SU-DHL-6 (cell line): ENCODE measurements around the gene ETF1.

Experiments
- H2AFZ ChIP-seq: fragments of 200-600 bp; sonication (generic); 2 replicates; pipeline ENCODE4 v1.6.1; 2014; ENCODE audit warnings: low read depth, mild to moderate bottlenecking, moderate library complexity, mixed read lengths, antibody characterized with exemption, low read length; ENCODE audit not compliant: severe bottlenecking
- H3F3A ChIP-seq: fragments of 200-600 bp; shearing (Covaris generic); 2 replicates; pipeline ENCODE4 v1.6.0; 2016; ENCODE audit warnings: antibody characterized with exemption, mild to moderate bottlenecking; ENCODE audit not compliant: insufficient read depth
- H3K27ac ChIP-seq: fragments of 200-600 bp; sonication (generic); 2 replicates; pipeline ENCODE4 v1.5.1; 2016; ENCODE audit warnings: low read depth, mild to moderate bottlenecking, low read length, moderate library complexity, mixed read lengths
- H3K27me3 ChIP-seq: fragments of 200-600 bp; sonication (generic), shearing (Covaris generic); 2 replicates; pipeline ENCODE4 v1.6.0; 2014; ENCODE audit warnings: mild to moderate bottlenecking, low read length
- H3K36me3 ChIP-seq: fragments of 200-600 bp; sonication (generic); 2 replicates; pipeline ENCODE4 v1.6.1; 2014; ENCODE audit warnings: mild to moderate bottlenecking, low read length, mixed read lengths
- H3K4me2 ChIP-seq: fragments of 300-600, 200-600 bp; shearing (Covaris generic), sonication (generic); 2 replicates; pipeline ENCODE4 v1.6.0; 2014; ENCODE audit warnings: low read length, low read depth, mild to moderate bottlenecking; ENCODE audit not compliant: poor library complexity, severe bottlenecking
- H3K4me3 ChIP-seq: fragments of 200-600 bp; sonication (generic); 2 replicates; pipeline ENCODE4 v1.5.1; 2014; ENCODE audit warnings: antibody characterized with exemption, low read length, mild to moderate bottlenecking, mixed read lengths; ENCODE audit not compliant: insufficient read depth, poor library complexity, severe bottlenecking
- H3K79me2 ChIP-seq: fragments of 200-600 bp; sonication (generic); 2 replicates; pipeline ENCODE4 v1.6.1; 2014; ENCODE audit warnings: mild to moderate bottlenecking, low read length, moderate library complexity; ENCODE audit not compliant: insufficient read depth
- H3K9ac ChIP-seq: fragments of 200-600 bp; sonication (generic); 2 replicates; pipeline ENCODE4 v1.7.0; 2014; ENCODE audit warnings: mild to moderate bottlenecking, low read length
- H3K9me2 ChIP-seq: fragments of 200-600 bp; sonication (generic); replicated peaks from 2 replicates; pipeline ENCODE4 v1.6.1; 2014; ENCODE audit warnings: low read length; ENCODE audit not compliant: insufficient read depth
- H3K9me3 ChIP-seq: fragments of 200-600 bp; sonication (generic); 2 replicates; pipeline ENCODE4 v1.6.1; 2014; ENCODE audit warnings: low read length, mixed read lengths; ENCODE audit not compliant: insufficient read depth
- H4K20me1 ChIP-seq: fragments of 200-600 bp; sonication (generic); 2 replicates; pipeline ENCODE4 v1.6.1; 2014; ENCODE audit warnings: low read depth, mild to moderate bottlenecking, antibody characterized with exemption, low read length, moderate library complexity, mixed read lengths
- CTCF ChIP-seq: fragments of 200-600 bp; sonication (generic); IDR thresholded peaks from one replicate; pipeline ENCODE4 v1.5.1; 2017; ENCODE audit warnings: antibody characterized with exemption, mild to moderate bottlenecking, low read length, moderate library complexity; ENCODE audit not compliant: insufficient read depth, poor library complexity, severe bottlenecking
- EZH2phosphoT487 ChIP-seq: fragments of 200-600 bp; sonication (generic), shearing (Covaris generic); conservative IDR thresholded peaks from 2 replicates; pipeline ENCODE4 v1.6.1; 2018; ENCODE audit warnings: mild to moderate bottlenecking, antibody characterized with exemption, low read length, moderate library complexity, mixed read lengths

Gene ETF1

DNA sequence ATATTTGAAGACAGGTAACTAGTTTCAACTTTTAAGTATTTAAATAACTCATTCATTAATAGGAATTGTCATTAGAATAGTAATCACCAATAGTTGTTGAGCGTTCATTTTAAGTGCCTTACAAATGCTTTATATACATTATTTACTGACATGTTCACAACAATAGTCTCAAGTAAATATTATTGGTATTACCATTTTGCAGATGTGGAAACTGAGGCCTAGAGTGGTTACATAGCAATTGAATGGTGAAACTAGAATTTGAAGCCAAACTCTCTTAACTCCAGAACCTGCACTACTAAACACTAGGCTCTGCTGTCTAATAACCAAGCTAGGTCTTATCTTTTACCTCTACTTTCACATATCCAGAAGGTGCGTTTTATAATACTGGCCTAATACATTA lies 37.0 kb upstream of the ETF1 start:
- Histone ChIP-seq H3K9ac (no peak overlapping the region), H3K9me2 (no peaks in the 10 kb centered on the region), H3K27ac (no peak overlapping the region), H4K20me1 (no peaks in the 10 kb centered on the region), H3K79me2 (peaks cover 2% of the 10 kb centered on the region), H3K4me2 (no peak overlapping the region), H3K36me3 (no peaks in the 10 kb centered on the region), H2AFZ (no peak overlapping the region), H3K4me3 (no peak overlapping the region), H3K9me3 (no peaks in the 10 kb centered on the region), H3K27me3 (no peaks in the 10 kb centered on the region), H3F3A (no peaks in the 10 kb centered on the region)
- TF ChIP-seq CTCF (no peak), EZH2phosphoT487 (no peak)

GRCh38 chr5:138579517-138579863 lies 36.5 kb upstream of the ETF1 start:
- Histone ChIP-seq H3K27me3 (no peaks in the 10 kb centered on the region), H3K4me2 (no peak overlapping the region)

GRCh38 chr5:138577452-138577851 lies 34.4 kb upstream of the ETF1 start:
- TF ChIP-seq CTCF = no peak
- Histone ChIP-seq H3K36me3 (peaks cover 13% of the 10 kb centered on the region; the same call in 1 of the 2 replicates), H3K27ac (no peak overlapping the region), H3K4me3 (no peak overlapping the region), H3K27me3 (no peaks in the 10 kb centered on the region), H4K20me1 (peaks cover 7% of the 10 kb centered on the region; the same call in 1 of the 2 replicates), H3K9ac (no peak overlapping the region), H2AFZ (no peak overlapping the region), H3K4me2 (no peak overlapping the region), H3K79me2 (peaks cover 26% of the 10 kb centered on the region), H3K9me3 (no peaks in the 10 kb centered on the region), H3K9me2 (no peaks in the 10 kb centered on the region), H3F3A (no peaks in the 10 kb centered on the region)

More at GRCh38 chr5:138579517-138579863, 36.5 kb upstream of the ETF1 start:
- no peak overlapping the region for H3K27ac ChIP-seq
- no peaks in the 10 kb centered on the region for H3K36me3 ChIP-seq
- H3K4me3 ChIP-seq = no peak overlapping the region
- H3K9me2 ChIP-seq = no peaks in the 10 kb centered on the region
- TF ChIP-seq EZH2phosphoT487 = no peak
- no peak for TF ChIP-seq CTCF
- no peaks in the 10 kb centered on the region for H3F3A ChIP-seq
- H3K9me3 ChIP-seq = no peaks in the 10 kb centered on the region
- H4K20me1 ChIP-seq = no peaks in the 10 kb centered on the region
- peaks cover 7% of the 10 kb centered on the region for H3K79me2 ChIP-seq
- no peak overlapping the region for H3K9ac ChIP-seq
- no peak overlapping the region for H2AFZ ChIP-seq
